HEK293T (cell line): ENCODE measurements around the gene OR5B3.

Source experiments
- ARNT ChIP-seq: fragments of 450-650 bp; IDR thresholded peaks from 2 replicates; pipeline ENCODE4 v1.6.1; 2017; ENCODE audit warnings: mild to moderate bottlenecking
- BHLHE40 ChIP-seq: fragments of 450-650 bp; IDR thresholded peaks from 2 replicates; pipeline ENCODE4 v1.6.1; 2016; ENCODE audit warnings: mild to moderate bottlenecking, moderate library complexity, borderline replicate concordance
- CTBP1 ChIP-seq: fragments of 450-650 bp; IDR thresholded peaks from 2 replicates; pipeline ENCODE4 v1.6.1; 2016; ENCODE audit warnings: borderline replicate concordance
- ELF4 ChIP-seq: fragments of 450-650 bp; IDR thresholded peaks from 2 replicates; pipeline ENCODE4 v1.6.1; 2017; ENCODE audit warnings: antibody characterized with exemption
- FOXK2 ChIP-seq: fragments of 450-650 bp; IDR thresholded peaks from 2 replicates; pipeline ENCODE4 v1.6.1; 2016; ENCODE audit warnings: mild to moderate bottlenecking
- FOXM1 ChIP-seq: fragments of 450-650 bp; IDR thresholded peaks from 2 replicates; pipeline ENCODE4 v1.6.1; 2017; ENCODE audit warnings: mild to moderate bottlenecking, borderline replicate concordance
- HDGF ChIP-seq: fragments of 450-650 bp; IDR thresholded peaks from 2 replicates; pipeline ENCODE4 v1.6.1; 2017; ENCODE audit warnings: antibody characterized with exemption, borderline replicate concordance
- LEF1 ChIP-seq: fragments of 450-650 bp; IDR thresholded peaks from 2 replicates; pipeline ENCODE4 v1.6.1; 2017; ENCODE audit warnings: mild to moderate bottlenecking, borderline replicate concordance
- NFRKB ChIP-seq: fragments of 450-650 bp; IDR thresholded peaks from 2 replicates; pipeline ENCODE4 v1.6.1; 2016; ENCODE audit warnings: mild to moderate bottlenecking, moderate library complexity
- SP1 ChIP-seq: fragments of 450-650 bp; IDR thresholded peaks from 2 replicates; pipeline ENCODE4 v1.6.1; 2017
- SUZ12 ChIP-seq: fragments of 450-650 bp; IDR thresholded peaks from 2 replicates; pipeline ENCODE4 v1.6.1; 2016; ENCODE audit warnings: mild to moderate bottlenecking
- TARDBP ChIP-seq: fragments of 450-650 bp; IDR thresholded peaks from 2 replicates; pipeline ENCODE4 v1.6.1; 2016
- ZNF384 ChIP-seq: fragments of 450-650 bp; IDR thresholded peaks from 2 replicates; pipeline ENCODE4 v1.6.1; 2016

GRCh38 chr11:58433638-58434203, 27.0 kb upstream of the OR5B3 start:
- TF ChIP-seq CTBP1 = no peak
- TF ChIP-seq SUZ12 = no peak
- no peak for TF ChIP-seq FOXK2
- TF ChIP-seq NFRKB = no peak
- no peak for TF ChIP-seq SP1
- no peak for TF ChIP-seq HDGF
- no peak for TF ChIP-seq BHLHE40
- TF ChIP-seq TARDBP = no peak
- TF ChIP-seq ARNT = no peak
- TF ChIP-seq ZNF384 = no peak
- no peak for TF ChIP-seq FOXM1
- no peak for TF ChIP-seq ELF4
- TF ChIP-seq LEF1 = no peak
